ENCODE results near the gene EMILIN2.

DNA sequence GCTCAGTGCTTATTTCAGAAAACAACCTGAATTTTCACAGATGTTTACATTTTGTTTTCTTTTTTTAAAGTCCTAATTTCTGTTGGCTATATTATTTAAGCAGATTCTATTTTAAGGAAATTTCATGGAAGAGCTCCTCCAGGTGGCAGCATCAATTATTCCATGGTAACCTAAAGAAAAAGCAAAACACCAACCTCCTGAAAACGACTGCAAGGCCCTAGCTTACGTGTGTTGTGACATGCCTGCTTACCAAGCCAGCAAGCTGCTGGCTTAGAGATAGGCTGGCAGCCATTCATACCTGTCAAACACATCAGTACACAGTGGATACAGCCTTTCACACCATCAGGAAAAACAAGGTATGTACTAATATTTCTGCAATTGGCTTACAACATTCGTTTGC, 101.2 kb downstream of the EMILIN2 start:
- TF ChIP-seq POLR2A (IDR thresholded peaks at IDR 0.05; ENCODE audit: low read length) (no peak), GATA1 (IDR thresholded peaks at IDR 0.05; ENCODE audit: low read depth, low read length) (no peak)
